Measurements from ENCODE around the gene SETD5.
A peak's percentile ranks its signal among the peaks of the same experiment; 100 is the strongest.

The SETD5 gene

DNA sequence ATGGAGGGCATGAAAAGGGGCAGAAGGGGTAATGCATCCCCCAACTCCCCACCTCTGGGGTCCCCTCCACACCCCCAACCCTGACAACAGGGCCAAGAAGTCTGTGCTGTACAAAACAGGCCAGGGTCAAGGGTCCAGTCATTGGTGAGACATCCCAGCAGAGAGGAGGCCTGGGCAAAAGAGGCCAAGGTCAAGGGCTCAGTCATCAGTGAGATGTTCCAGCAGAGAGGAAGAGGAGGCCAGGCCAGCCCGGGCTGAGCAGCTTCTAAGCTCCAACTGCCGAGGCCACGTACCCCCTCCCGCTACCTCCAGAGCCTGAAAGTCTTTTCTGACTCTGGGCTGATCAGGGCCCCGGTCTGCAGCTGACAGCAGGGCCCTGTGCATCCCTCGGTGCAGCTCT is 103.8 kb downstream of the SETD5 start:
- H3K4me3 Mint-ChIP-seq = no peak overlapping the region
- no peaks in the 10 kb centered on the region for H3K36me3 Mint-ChIP-seq (ENCODE audit: low read depth)
- no peaks in the 10 kb centered on the region for H3K4me1 Mint-ChIP-seq

GRCh38 chr3:9503283-9503682 is 105.9 kb downstream of the SETD5 start:
- Mint-ChIP-seq H3K36me3 (ENCODE audit: low read depth) (no peaks in the 10 kb centered on the region), H3K27me3 (ENCODE audit: low read depth) (peaks cover 70% of the 10 kb centered on the region), H3K27ac (no peak overlapping the region), H3K4me3 (no peak overlapping the region), H3K9me3 (no peaks in the 10 kb centered on the region), H3K4me1 (no peaks in the 10 kb centered on the region)
- TF ChIP-seq, protein P1, sequence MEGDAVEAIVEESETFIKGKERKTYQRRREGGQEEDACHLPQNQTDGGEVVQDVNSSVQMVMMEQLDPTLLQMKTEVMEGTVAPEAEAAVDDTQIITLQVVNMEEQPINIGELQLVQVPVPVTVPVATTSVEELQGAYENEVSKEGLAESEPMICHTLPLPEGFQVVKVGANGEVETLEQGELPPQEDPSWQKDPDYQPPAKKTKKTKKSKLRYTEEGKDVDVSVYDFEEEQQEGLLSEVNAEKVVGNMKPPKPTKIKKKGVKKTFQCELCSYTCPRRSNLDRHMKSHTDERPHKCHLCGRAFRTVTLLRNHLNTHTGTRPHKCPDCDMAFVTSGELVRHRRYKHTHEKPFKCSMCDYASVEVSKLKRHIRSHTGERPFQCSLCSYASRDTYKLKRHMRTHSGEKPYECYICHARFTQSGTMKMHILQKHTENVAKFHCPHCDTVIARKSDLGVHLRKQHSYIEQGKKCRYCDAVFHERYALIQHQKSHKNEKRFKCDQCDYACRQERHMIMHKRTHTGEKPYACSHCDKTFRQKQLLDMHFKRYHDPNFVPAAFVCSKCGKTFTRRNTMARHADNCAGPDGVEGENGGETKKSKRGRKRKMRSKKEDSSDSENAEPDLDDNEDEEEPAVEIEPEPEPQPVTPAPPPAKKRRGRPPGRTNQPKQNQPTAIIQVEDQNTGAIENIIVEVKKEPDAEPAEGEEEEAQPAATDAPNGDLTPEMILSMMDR (IDR thresholded peaks at IDR 0.05; ENCODE audit: unreplicated experiment in 3 of 3) = peak; percentile 70 to 81 (median 78)

More for the DNA sequence above, 103.8 kb downstream of the SETD5 start:
- Mint-ChIP-seq H3K9me3 (no peaks in the 10 kb centered on the region), H3K27ac (no peak overlapping the region), H3K27me3 (ENCODE audit: low read depth) (peaks cover 54% of the 10 kb centered on the region)
- TF ChIP-seq, protein P1 (IDR thresholded peaks at IDR 0.05; ENCODE audit: unreplicated experiment in 3 of 3) = no peak

DNA sequence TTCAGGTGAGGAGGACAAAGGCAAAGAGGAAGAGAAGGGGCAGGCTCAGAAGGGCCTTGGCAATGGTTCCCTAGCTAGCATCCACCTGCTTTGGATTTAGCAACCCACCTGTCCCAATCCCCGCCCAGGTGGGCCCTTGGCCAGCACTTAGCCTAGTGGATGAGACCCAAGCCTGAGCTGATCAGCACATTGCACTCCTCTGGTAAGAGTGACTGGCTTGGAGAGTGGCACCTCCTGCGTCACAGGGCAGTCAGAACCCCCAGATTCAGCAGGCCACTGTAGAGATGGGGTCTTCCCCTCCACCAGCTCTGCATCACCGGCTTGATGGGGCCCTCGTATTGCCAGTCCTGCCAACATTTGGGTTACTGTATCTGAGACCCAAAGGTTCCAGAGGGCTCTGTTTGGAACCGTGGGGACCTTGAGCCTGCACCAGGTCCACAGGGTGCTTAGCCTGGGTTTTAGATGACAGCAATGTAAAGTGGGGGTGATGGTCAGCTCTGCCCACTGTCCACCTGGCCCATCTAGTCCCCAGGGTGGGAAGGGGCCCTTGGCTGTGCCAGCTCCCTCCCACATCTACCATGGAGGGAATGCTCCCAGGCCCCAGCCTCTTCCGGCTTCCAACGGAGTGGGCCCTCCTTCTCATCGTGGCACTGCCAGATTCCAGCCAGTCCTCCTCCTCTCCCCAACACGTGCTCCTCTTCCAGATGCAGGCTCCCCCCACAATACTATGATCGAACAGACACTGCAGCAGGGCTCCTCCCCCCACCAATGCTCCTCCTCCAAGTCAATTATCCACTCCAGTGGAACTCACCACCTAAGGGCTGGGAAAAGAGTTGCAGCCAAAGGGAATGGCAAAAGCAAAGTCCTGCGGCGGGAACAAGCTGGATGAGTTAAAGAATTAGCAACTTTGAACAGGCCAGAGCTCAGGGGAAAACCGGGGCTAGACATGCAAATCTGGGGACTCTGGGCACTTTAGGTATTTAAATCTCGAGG is 110.5 kb downstream of the SETD5 start:
- TF ChIP-seq, protein P1 (IDR thresholded peaks at IDR 0.05; ENCODE audit: unreplicated experiment in 3 of 3) = no peak
- H3K27me3 Mint-ChIP-seq (ENCODE audit: low read depth) = peaks cover 61% of the 10 kb centered on the region
- H3K4me1 Mint-ChIP-seq = no peaks in the 10 kb centered on the region
- no peaks in the 10 kb centered on the region for H3K36me3 Mint-ChIP-seq (ENCODE audit: low read depth)
- no peak overlapping the region for H3K4me3 Mint-ChIP-seq
- no peak overlapping the region for H3K27ac Mint-ChIP-seq
- no peaks in the 10 kb centered on the region for H3K9me3 Mint-ChIP-seq

DNA sequence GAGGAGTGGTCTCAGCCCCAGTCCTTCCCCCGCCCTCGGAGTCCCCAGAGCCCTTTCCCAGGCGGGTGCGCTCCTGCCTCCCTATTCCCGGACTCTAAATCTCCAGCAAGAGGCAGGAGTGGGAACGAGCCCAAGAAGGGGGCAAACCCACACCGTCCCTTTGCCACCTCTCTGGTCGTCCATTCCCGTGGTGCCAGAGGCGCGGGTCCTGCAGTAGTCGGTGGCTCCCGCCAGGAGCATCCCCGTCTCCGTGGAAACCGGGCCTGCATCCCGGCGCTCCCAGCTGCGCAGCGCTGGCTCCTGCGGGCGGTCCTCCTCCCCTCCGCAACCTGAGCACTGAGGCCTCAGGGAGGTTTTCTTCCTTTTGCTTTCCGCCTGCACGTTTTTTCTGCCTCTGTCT is 111.4 kb downstream of the SETD5 start:
- H3K4me3 Mint-ChIP-seq = no peak overlapping the region
- H3K9me3 Mint-ChIP-seq = no peaks in the 10 kb centered on the region
- H3K27me3 Mint-ChIP-seq (ENCODE audit: low read depth) = peaks cover 57% of the 10 kb centered on the region
- TF ChIP-seq, protein P1 (IDR thresholded peaks at IDR 0.05; ENCODE audit: unreplicated experiment in 3 of 3) = no peak
- H3K4me1 Mint-ChIP-seq = no peaks in the 10 kb centered on the region
- no peaks in the 10 kb centered on the region for H3K36me3 Mint-ChIP-seq (ENCODE audit: low read depth)
- H3K27ac Mint-ChIP-seq = no peak overlapping the region

GRCh38 chr3:9512456-9513045 is 115.1 kb downstream of the SETD5 start:
- Mint-ChIP-seq H3K4me1 (no peaks in the 10 kb centered on the region), H3K4me3 (no peak overlapping the region), H3K27ac (no peak overlapping the region), H3K27me3 (ENCODE audit: low read depth) (peaks cover 33% of the 10 kb centered on the region), H3K9me3 (no peaks in the 10 kb centered on the region), H3K36me3 (ENCODE audit: low read depth) (no peaks in the 10 kb centered on the region)
- TF ChIP-seq, protein P1 (IDR thresholded peaks at IDR 0.05; ENCODE audit: unreplicated experiment in 3 of 3) = no peak

Measured in nephron (organoid).